Peyer's patch (tissue), 4 donors: Measurements from ENCODE around the gene UGT2A3.

Experiments used
- CTCF ChIP-seq, 6 experiments: fragments of 450-650 bp in 4 of 6; fragments of 200-600 bp in 2 of 6; sonication (generic) in 1 of 6; IDR thresholded peaks; one replicate each; pipeline ENCODE4 v1.5.1; 2017 to 2019; ENCODE audit warnings: antibody characterized with exemption in 6 of 6, mild to moderate bottlenecking in 3 of 6, moderate library complexity in 1 of 6
- POLR2A ChIP-seq, 2 donors: fragments of 450-650 bp; IDR thresholded peaks; one replicate each; pipeline ENCODE4 v1.5.1; 2017; ENCODE audit warnings: antibody characterized with exemption in 2 of 2, mild to moderate bottlenecking in 2 of 2, moderate library complexity in 2 of 2

DNA sequence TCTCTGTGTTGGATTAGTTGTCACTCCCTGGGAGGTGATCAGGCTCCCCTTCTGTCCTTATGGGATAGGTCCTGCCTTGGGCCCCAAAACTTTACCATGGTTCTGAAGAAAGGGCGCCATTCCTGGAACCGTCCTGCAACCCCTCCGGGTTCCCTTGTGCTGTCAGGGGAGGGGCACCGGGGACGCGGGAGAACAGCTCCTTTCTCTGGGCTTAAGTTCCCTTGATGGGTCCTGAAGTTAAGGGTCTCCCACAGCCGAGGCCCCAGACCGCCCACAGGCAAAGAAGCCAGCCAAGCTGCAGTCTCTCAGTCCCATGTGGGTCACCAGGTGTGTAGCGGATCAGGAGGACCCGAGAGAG lies 44.8 kb downstream of the UGT2A3 start:
- no peak for TF ChIP-seq CTCF (IDR thresholded peaks at IDR 0.05)
- TF ChIP-seq POLR2A (IDR thresholded peaks at IDR 0.05): no peak
